NCI-H128 (cell line): ENCODE measurements around the gene GTPBP1.

Source experiments
- DNase-seq: peaks from one replicate; lab custom pipeline; 2025; ENCODE audit not compliant: unreplicated experiment; lab: John Stamatoyannopoulos, UW

GTPBP1 gene

GRCh38 chr22:38756711-38757463 is 51.1 kb downstream of the GTPBP1 start:
- DNase-seq: no peak

GRCh38 chr22:38757464-38757757 is 51.7 kb downstream of the GTPBP1 start:
- DNase-seq: no peak

GRCh38 chr22:38758276-38758945 is 52.7 kb downstream of the GTPBP1 start:
- no peak for DNase-seq

- no peak for DNase-seq
Measured at GRCh38 chr22:38759005-38759404, 53.3 kb downstream of the GTPBP1 start.

GRCh38 chr22:38760477-38761201 is 54.9 kb downstream of the GTPBP1 start:
- no peak for DNase-seq

- no peak for DNase-seq
Measured at GRCh38 chr22:38761202-38762162, 55.7 kb downstream of the GTPBP1 start.

GRCh38 chr22:38762551-38762983 is 56.8 kb downstream of the GTPBP1 start:
- DNase-seq: no peak

- DNase-seq: no peak
Measured at GRCh38 chr22:38766076-38766777, 60.5 kb downstream of the GTPBP1 start.

GRCh38 chr22:38767313-38767712 is 61.6 kb downstream of the GTPBP1 start:
- no peak for DNase-seq

GRCh38 chr22:38768036-38768435 is 62.3 kb downstream of the GTPBP1 start:
- no peak for DNase-seq

GRCh38 chr22:38770257-38770949 is 64.7 kb downstream of the GTPBP1 start:
- DNase-seq: no peak

- no peak for DNase-seq
Measured at GRCh38 chr22:38772623-38772873, 66.8 kb downstream of the GTPBP1 start.

GRCh38 chr22:38773363-38773946 is 67.7 kb downstream of the GTPBP1 start:
- no peak for DNase-seq

- no peak for DNase-seq
Measured at GRCh38 chr22:38774496-38775166, 68.9 kb downstream of the GTPBP1 start.

GRCh38 chr22:38775656-38776055 is 69.9 kb downstream of the GTPBP1 start:
- no peak for DNase-seq

GRCh38 chr22:38776086-38776485 is 70.3 kb downstream of the GTPBP1 start:
- DNase-seq: no peak

- no peak for DNase-seq
Measured at GRCh38 chr22:38777087-38777671, 71.4 kb downstream of the GTPBP1 start.

GRCh38 chr22:38781033-38781432 is 75.3 kb downstream of the GTPBP1 start:
- DNase-seq: no peak
